M059J (cell line): ENCODE results near the gene ZNF846. TPM values are rescaled to one million over a fixed set of nuclear protein-coding genes. Genes with fewer than 3 reads are reported as not detected.

Experiments used
- total RNA-seq: library from RNA; depleted of rRNA; stranded (reverse); fragments of >200 nt; shearing (Covaris generic); gene quantifications from 2 replicates; pipeline ENCODE4 v1.2.3, GENCODE V29; 2014; rRNA removed

Gene ZNF846
- total RNA-seq, 1 experiment from 2014 or later = 3.8 TPM

Other genes with a start within 250 kb of the ZNF846 start
- 4.2 and 8.9 TPM in 2 replicates for gene ZNF426, start 230.1 kb downstream of the ZNF846 start, total RNA-seq
- gene ZNF121, start 184.2 kb downstream of the ZNF846 start, total RNA-seq = 12.7 and 19.0 TPM in 2 replicates
- 13.3 and 19.0 TPM in 2 replicates for gene ZNF561, start 147.5 kb downstream of the ZNF846 start, total RNA-seq
- 17.4 and 27.4 TPM in 2 replicates for gene ZNF562, start 93.6 kb downstream of the ZNF846 start, total RNA-seq
- 23.2 and 24.4 TPM in 2 replicates for gene FBXL12, start 50.3 kb upstream of the ZNF846 start, total RNA-seq
- gene UBL5, start 59.2 kb upstream of the ZNF846 start, total RNA-seq = 601 and 1,151 TPM in 2 replicates
- gene PIN1, start 66.6 kb upstream of the ZNF846 start, total RNA-seq = 146 and 182 TPM in 2 replicates
- gene OLFM2, start 167.8 kb upstream of the ZNF846 start, total RNA-seq = 0.39 TPM in 1 of 2 replicates, not detected in the other
- gene COL5A3, start 241.8 kb upstream of the ZNF846 start, total RNA-seq = not detected in 2 replicates
- gene RDH8, start 244.7 kb upstream of the ZNF846 start, total RNA-seq = not detected in 2 replicates